ENCODE measurements around the gene TNNI3. TPM values are rescaled to one million over a fixed set of nuclear protein-coding genes. Genes with fewer than 3 reads are reported as not detected.

Gene TNNI3
- total RNA-seq, result not detected in 2 replicates

GRCh38 chr19:55157064-55157908 lies at the start of gene TNNI3:
Gene TNNI3, minus strand, starts transcription at chr19:55157732. Its CDS starts 143 bp downstream, at chr19:55157589.

DNA sequence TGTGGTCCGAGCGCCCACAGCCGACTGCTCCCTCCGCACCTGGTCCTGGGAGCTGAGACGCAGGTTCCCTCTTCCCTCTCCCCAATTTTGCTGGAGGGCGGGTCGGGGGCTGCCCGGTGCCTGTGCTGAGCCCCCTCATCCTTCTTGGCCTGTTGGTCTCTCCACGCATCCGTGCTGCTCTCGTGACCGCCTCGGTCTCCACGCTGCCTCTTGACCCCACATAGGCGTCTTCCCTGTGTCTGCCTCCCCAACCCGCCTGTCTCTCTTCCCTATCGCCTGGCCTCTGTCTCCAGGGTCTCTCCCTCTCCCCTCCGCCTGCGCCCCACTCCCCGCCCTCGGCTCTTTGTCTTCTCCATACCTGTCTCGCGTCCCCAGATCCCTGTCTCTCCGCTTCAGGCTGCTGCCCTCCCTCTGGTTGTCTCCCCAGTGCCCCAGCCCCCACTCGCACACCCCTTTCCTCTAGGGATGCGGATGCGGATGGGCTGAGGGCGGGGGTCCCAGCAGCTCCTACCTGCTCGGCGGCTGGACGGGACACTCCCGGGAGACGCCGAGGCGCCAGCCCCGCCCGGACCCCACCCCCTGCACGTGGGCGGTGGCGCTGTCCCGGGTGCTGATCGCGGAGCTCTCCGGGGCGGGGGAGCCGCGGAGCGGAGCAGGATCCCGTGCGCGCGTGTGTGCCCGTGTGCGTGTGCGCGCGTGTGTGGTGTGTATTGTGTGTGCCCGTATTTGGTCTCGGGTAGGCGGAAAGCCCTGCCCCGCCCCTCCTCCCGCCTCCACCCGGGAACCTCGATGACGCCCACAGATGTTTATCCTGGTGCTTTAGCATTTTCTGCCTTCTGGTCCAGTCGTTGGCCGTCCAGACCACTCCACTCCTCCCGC lies 22.3 kb upstream of the TNNI3 start, which contains the start of gene SYT5:
TSS of gene SYT5 (minus strand) at position 684 of the 879 bp plus-strand sequence. CDS start 1,248 bp downstream, outside the sequence.

GRCh38 chr19:55166530-55167268 lies 9.2 kb upstream of the TNNI3 start, which contains the start of gene DNAAF3:
Gene DNAAF3, minus strand, starts transcription at chr19:55166613. Its CDS starts 200 bp downstream, at chr19:55166413.

GRCh38 chr19:55149078-55150003 lies 8.2 kb downstream of the TNNI3 start, which contains the start of gene TNNT1:
Gene TNNT1, minus strand, starts transcription at chr19:55149206. Its CDS starts 2,049 bp downstream, at chr19:55147157.

GRCh38 chr19:55116859-55117662 lies 40.5 kb downstream of the TNNI3 start, which contains the start of gene PPP1R12C:
Gene PPP1R12C, minus strand, starts transcription at chr19:55117637. Its CDS starts 94 bp downstream, at chr19:55117543.

Other genes with a start within 250 kb of the TNNI3 start
- not detected in 2 replicates for gene NLRP7, start 210.2 kb downstream of the TNNI3 start, total RNA-seq
- gene NLRP2, start 191.4 kb downstream of the TNNI3 start, total RNA-seq, result 0.77 and 2.3 TPM in 2 replicates
- gene GP6, start 119.5 kb downstream of the TNNI3 start, total RNA-seq, result 0.09 TPM in 1 of 2 replicates, not detected in the other
- gene RDH13, start 94.6 kb downstream of the TNNI3 start, total RNA-seq, result 15.0 and 28.4 TPM in 2 replicates
- 10.0 and 12.7 TPM in 2 replicates for gene EPS8L1, start 81.9 kb downstream of the TNNI3 start, total RNA-seq
- 23.5 and 25.8 TPM in 2 replicates for gene PPP1R12C, start 40.1 kb downstream of the TNNI3 start, total RNA-seq
- 0.77 and 0.87 TPM in 2 replicates for gene TNNT1, start 8.5 kb downstream of the TNNI3 start, total RNA-seq
- 0.34 and 0.65 TPM in 2 replicates for gene DNAAF3, start 8.9 kb upstream of the TNNI3 start, total RNA-seq
- gene SYT5, start 22.6 kb upstream of the TNNI3 start, total RNA-seq, result under 0.01 TPM in 1 of 2 replicates, not detected in the other
- 0.09 and 0.33 TPM in 2 replicates for gene PTPRH, start 51.8 kb upstream of the TNNI3 start, total RNA-seq
- gene TMEM86B, start 71.0 kb upstream of the TNNI3 start, total RNA-seq, result 0.33 and 1.0 TPM in 2 replicates
- 16.4 and 18.0 TPM in 2 replicates for gene PPP6R1, start 101.3 kb upstream of the TNNI3 start, total RNA-seq
- 18.6 and 19.6 TPM in 2 replicates for gene HSPBP1, start 122.4 kb upstream of the TNNI3 start, total RNA-seq
- 0.65 and 0.77 TPM in 2 replicates for gene BRSK1, start 126.3 kb upstream of the TNNI3 start, total RNA-seq
- not detected in 2 replicates for gene TMEM150B, start 167.6 kb upstream of the TNNI3 start, total RNA-seq
- gene KMT5C, start 182.1 kb upstream of the TNNI3 start, total RNA-seq, result 3.2 and 3.3 TPM in 2 replicates
- not detected in 2 replicates for gene COX6B2, start 197.0 kb upstream of the TNNI3 start, total RNA-seq
- not detected in 2 replicates for gene GARIN5B, start 205.5 kb upstream of the TNNI3 start, total RNA-seq
- gene IL11, start 212.7 kb upstream of the TNNI3 start, total RNA-seq, result 0.33 TPM in 1 of 2 replicates, not detected in the other
- gene TMEM190, start 219.1 kb upstream of the TNNI3 start, total RNA-seq, result not detected in 2 replicates
- 0.17 and 0.22 TPM in 2 replicates for gene TMEM238, start 226.6 kb upstream of the TNNI3 start, total RNA-seq
- gene RPL28, start 228.2 kb upstream of the TNNI3 start, total RNA-seq, result 177 and 193 TPM in 2 replicates

Data from dermis lymphatic vessel endothelial cell (primary cell).